Progenitor cell of endocrine pancreas (in vitro differentiated cells): ENCODE results near the gene SLC8B1. TPM values are rescaled to one million over a fixed set of nuclear protein-coding genes. Genes with fewer than 3 reads are reported as not detected.

Experiments
- DNase-seq: peaks from one replicate; pipeline ENCODE4 v3.0.0; 2021; ENCODE audit warnings: low spot score; ENCODE audit not compliant: unreplicated experiment
- H3K27ac Mint-ChIP-seq: 2 replicates; pipeline ENCODE4 v1.8.0; 2021; ENCODE audit warnings: mild to moderate bottlenecking, moderate library complexity, mixed read lengths
- H3K27me3 Mint-ChIP-seq: 2 replicates; pipeline ENCODE4 v1.8.0; 2021; ENCODE audit warnings: mixed read lengths
- H3K36me3 Mint-ChIP-seq: 2 replicates; pipeline ENCODE4 v1.8.0; 2022; ENCODE audit warnings: mixed read lengths; ENCODE audit not compliant: insufficient read depth
- H3K4me1 Mint-ChIP-seq: 2 replicates; pipeline ENCODE4 v1.8.0; 2021; ENCODE audit warnings: low read depth, mixed read lengths
- H3K4me3 Mint-ChIP-seq: 2 replicates; pipeline ENCODE4 v1.8.0; 2021; ENCODE audit warnings: low read depth, mild to moderate bottlenecking, moderate library complexity, mixed read lengths
- H3K9me3 Mint-ChIP-seq: 2 replicates; pipeline ENCODE4 v1.8.0; 2021; ENCODE audit warnings: low read depth, mixed read lengths
- CTCF ChIP-seq: fragments of 200-600 bp; sonication (generic); IDR thresholded peaks from one replicate; pipeline ENCODE4 v1.5.0; 2021; ENCODE audit warnings: antibody characterized with exemption, mild to moderate bottlenecking; ENCODE audit not compliant: unreplicated experiment
- total RNA-seq: library from RNA; stranded (reverse); gene quantifications from 2 replicates; pipeline ENCODE4 v1.2.1, GENCODE V29; 2021

Gene SLC8B1
- total RNA-seq, 1 donor from 2014 or later: 9.8 TPM

GRCh38 chr12:113345318-113345717 lies 10.4 kb upstream of the SLC8B1 start:
- H3K27ac Mint-ChIP-seq: no peak overlapping the region
- no peak overlapping the region for H3K4me3 Mint-ChIP-seq
- no peaks in the 10 kb centered on the region for H3K4me1 Mint-ChIP-seq
- H3K27me3 Mint-ChIP-seq: peaks cover 12% of the 10 kb centered on the region
- no peak for DNase-seq
- no peaks in the 10 kb centered on the region for H3K9me3 Mint-ChIP-seq
- TF ChIP-seq CTCF: no peak
- no peaks in the 10 kb centered on the region for H3K36me3 Mint-ChIP-seq

DNA sequence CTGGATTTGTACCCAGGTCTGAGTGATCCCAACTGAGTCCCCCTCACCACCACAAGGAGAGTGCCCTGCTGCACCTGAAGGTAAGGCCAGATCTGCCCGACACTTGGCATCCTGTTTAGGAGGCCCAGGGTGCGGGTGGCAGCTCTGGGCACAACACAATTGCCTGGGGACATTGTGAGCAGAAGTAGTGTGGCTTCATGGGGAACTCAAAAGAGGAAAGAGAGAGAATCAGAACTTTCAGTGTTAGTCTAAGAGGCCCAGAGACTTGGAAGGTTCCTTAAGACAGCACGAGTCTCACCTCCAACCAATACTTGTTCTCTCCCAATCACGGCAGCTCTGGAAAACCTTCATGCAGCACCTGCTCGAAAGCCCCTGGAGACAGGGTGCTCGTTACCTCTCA lies 6.6 kb upstream of the SLC8B1 start:
- Mint-ChIP-seq H3K27ac (peak overlapping the region; percentile 62), H3K36me3 (no peaks in the 10 kb centered on the region), H3K9me3 (no peaks in the 10 kb centered on the region), H3K4me3 (no peak overlapping the region), H3K4me1 (no peaks in the 10 kb centered on the region), H3K27me3 (peaks cover 16% of the 10 kb centered on the region)
- no peak for DNase-seq
- TF ChIP-seq CTCF: no peak

DNA sequence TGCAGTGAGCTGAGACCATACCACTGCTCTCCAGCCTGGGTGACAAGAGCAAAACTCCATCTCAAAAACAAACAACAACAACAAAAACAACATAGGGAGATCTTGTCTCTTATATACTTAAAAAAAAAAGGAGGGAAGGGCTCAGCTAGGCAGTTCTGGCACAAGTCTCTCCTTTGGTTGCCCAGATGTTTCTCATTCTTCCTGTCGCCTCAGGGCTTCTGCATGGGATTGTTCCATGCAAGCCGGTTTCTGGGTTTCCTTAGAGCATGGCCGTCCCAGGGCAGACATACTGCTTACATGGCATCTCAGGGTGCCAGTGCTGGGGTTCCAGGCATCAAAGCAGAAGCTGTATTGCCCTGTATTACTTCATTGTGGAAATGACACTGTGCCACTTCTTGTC lies 5.2 kb upstream of the SLC8B1 start:
- TF ChIP-seq CTCF: no peak
- Mint-ChIP-seq H3K27me3 (peaks cover 21% of the 10 kb centered on the region), H3K27ac (no peak overlapping the region), H3K4me3 (no peak overlapping the region), H3K4me1 (peaks cover 2% of the 10 kb centered on the region), H3K9me3 (no peaks in the 10 kb centered on the region), H3K36me3 (no peaks in the 10 kb centered on the region)
- no peak for DNase-seq

DNA sequence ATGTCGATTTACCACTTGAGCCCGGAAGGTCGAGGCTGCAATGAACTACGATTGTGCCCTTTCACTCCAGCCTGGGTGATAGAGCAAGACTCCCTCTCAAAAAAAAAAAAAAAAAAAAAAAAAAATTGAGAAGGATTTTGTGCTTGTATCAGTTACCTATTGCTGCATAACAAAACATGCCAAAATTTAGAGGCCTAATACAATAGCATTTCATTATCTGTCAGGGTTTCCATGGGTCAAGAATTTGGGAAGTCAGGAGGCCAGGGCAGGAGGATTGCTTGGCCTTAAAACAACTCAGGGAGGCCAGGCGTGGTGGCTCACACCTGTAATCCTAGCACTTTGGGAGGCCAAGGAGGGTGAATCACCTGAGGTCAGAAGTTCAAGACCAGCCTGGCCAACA lies 4.6 kb upstream of the SLC8B1 start:
- Mint-ChIP-seq H3K4me3 (no peak overlapping the region), H3K4me1 (peaks cover 2% of the 10 kb centered on the region), H3K9me3 (no peaks in the 10 kb centered on the region), H3K27ac (no peak overlapping the region), H3K36me3 (no peaks in the 10 kb centered on the region), H3K27me3 (peaks cover 23% of the 10 kb centered on the region)
- DNase-seq: no peak
- TF ChIP-seq CTCF: no peak

GRCh38 chr12:113333877-113334785 lies 778 bp downstream of the SLC8B1 start:
- Mint-ChIP-seq H3K36me3 (peaks cover 11% of the 10 kb centered on the region), H3K4me3 (peak overlapping the region; percentile 79), H3K27me3 (peaks cover 33% of the 10 kb centered on the region), H3K27ac (no peak overlapping the region), H3K9me3 (no peaks in the 10 kb centered on the region), H3K4me1 (peaks cover 2% of the 10 kb centered on the region)
- no peak for DNase-seq
- no peak for TF ChIP-seq CTCF
